A549 treated with CpdA at 1 μM for 4 hours (cell line): Measurements from ENCODE around the gene MIOS. TPM values are rescaled to one million over a fixed set of nuclear protein-coding genes. Genes with fewer than 3 reads are reported as not detected.

ENCODE experiments used
- total RNA-seq: library from RNA; stranded (reverse); fragments of 200-300 nt; extraction: Qiagen RNA extraction; gene quantifications from 5 replicates; pipeline ENCODE4 v1.2.3, GENCODE V29; 2022; ENCODE audit warnings: low read depth

Gene MIOS
- total RNA-seq, result 16.7 to 21.2 TPM (median 18.9 TPM) in 5 replicates

GRCh38 chr7:7566651-7567611, at the start of gene MIOS:
MIOS (plus strand) TSS chr7:7566884; CDS start chr7:7572476, 5,592 bp downstream.

GRCh38 chr7:7535691-7536090, 31.0 kb upstream of the MIOS start, which contains the start of gene COL28A1:
COL28A1 (minus strand) TSS chr7:7535873; CDS start chr7:7532875, 2,998 bp downstream.

GRCh38 chr7:7640221-7641128, 73.8 kb downstream of the MIOS start, which contains the start of gene UMAD1:
UMAD1 (plus strand) TSS chr7:7640752; CDS start chr7:7673372, 32,620 bp downstream.

Other genes with a start within 250 kb of the MIOS start
- 0.33 to 1.0 TPM (median 0.65 TPM) in 5 replicates for gene COL28A1, start 31.0 kb upstream of the MIOS start, total RNA-seq
- 10.3 to 12.0 TPM (median 11.7 TPM) in 5 replicates for gene UMAD1, start 73.9 kb downstream of the MIOS start, total RNA-seq
- gene RPA3, start 151.7 kb downstream of the MIOS start, total RNA-seq, result 82.0 to 105 TPM (median 102 TPM) in 5 replicates